PC-9 (cell line): ENCODE measurements around the gene USP11.

Source experiments
- EZH2 ChIP-seq: fragments of 200-600 bp; sonication (generic); IDR thresholded peaks from 2 replicates; pipeline ENCODE4 v1.8.0; 2017; ENCODE audit warnings: antibody characterized with exemption, low read depth
- TF ChIP-seq, protein P1 (sequence below): fragments of 200-600 bp; sonication (generic); conservative IDR thresholded peaks from 2 replicates; pipeline ENCODE4 v1.6.1; 2017; ENCODE audit warnings: mixed run types, antibody characterized with exemption, mild to moderate bottlenecking, moderate library complexity

DNA sequence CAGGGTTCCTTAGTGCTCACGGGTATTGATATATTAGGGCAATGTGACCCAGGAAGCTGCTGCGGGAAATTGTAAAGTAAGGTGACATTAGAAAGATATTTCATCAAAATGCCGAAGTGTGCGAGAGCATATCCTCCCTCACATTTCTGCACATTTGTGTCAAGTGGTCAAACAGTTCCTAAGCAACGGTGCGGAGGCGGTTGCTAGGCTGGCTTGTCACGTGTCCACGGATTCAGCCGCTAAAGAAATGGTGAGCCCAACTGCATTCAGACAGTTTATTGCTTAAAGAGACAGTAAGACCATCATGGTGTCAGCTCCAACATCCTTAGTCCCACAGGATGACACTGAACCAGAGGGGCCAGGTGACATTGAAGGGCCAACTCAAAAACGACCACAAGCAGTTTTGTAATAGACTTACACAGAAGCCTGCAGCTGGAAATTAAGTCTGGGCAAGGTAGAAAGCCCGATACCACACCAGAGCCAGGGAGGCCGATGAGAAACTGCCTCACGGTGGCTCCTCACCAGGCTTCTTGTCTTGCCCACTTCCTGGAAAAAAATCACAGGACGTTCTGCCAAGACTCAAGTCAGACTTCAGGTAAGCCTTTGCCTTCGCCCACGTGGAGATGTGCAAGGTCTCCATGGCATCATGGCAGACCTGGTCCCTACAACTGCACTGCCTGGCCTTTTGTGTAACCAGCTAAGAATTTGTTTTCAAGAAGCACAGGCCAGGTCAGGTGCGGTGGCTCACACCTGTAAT, 50.4 kb downstream of the USP11 start:
- TF ChIP-seq, protein P1, sequence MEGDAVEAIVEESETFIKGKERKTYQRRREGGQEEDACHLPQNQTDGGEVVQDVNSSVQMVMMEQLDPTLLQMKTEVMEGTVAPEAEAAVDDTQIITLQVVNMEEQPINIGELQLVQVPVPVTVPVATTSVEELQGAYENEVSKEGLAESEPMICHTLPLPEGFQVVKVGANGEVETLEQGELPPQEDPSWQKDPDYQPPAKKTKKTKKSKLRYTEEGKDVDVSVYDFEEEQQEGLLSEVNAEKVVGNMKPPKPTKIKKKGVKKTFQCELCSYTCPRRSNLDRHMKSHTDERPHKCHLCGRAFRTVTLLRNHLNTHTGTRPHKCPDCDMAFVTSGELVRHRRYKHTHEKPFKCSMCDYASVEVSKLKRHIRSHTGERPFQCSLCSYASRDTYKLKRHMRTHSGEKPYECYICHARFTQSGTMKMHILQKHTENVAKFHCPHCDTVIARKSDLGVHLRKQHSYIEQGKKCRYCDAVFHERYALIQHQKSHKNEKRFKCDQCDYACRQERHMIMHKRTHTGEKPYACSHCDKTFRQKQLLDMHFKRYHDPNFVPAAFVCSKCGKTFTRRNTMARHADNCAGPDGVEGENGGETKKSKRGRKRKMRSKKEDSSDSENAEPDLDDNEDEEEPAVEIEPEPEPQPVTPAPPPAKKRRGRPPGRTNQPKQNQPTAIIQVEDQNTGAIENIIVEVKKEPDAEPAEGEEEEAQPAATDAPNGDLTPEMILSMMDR: no peak
- TF ChIP-seq EZH2: no peak
